ENCODE results near the gene CIZ1. TPM values are rescaled to one million over a fixed set of nuclear protein-coding genes. Genes with fewer than 3 reads are reported as not detected.

Gene CIZ1
- total and polyA plus RNA-seq, 10 of the 15 experiments (the other 5 are each of a cell fraction or from before 2014, with no cell fraction given), result 1.8 to 91.6 (median 35.4) TPM

GRCh38 chr9:128185979-128186965, 5.1 kb downstream of the CIZ1 start:
- intact Hi-C loops (cut with micrococcal nuclease; ENCODE audit: unreplicated experiment), result no loop called here
- in situ Hi-C loops (cut with MboI), result no loop called here
- Histone ChIP-seq H3K4me2 (ENCODE audit: control insufficient read depth, insufficient read depth) (no peak overlapping the region), H3K9me3 (replicated peaks; ENCODE audit: control insufficient read depth, insufficient read depth, low read length) (no peaks in the 10 kb centered on the region), H3K27ac (ENCODE audit: control insufficient read depth, insufficient read depth) (no peak overlapping the region), H3K79me2 (ENCODE audit: control insufficient read depth, insufficient read depth, low read length) (peaks cover 3% of the 10 kb centered on the region; the same call in 1 of the 2 replicates), H3K4me3 (no peak overlapping the region), H4K20me1 (ENCODE audit: control insufficient read depth, insufficient read depth) (no peaks in the 10 kb centered on the region), H3K36me3 (ENCODE audit: control insufficient read depth in 2 of 2, insufficient read depth in 2 of 2, low read length in 1 of 2) (no peaks in the 10 kb centered on the region; a peak in 2 of 4 replicates), H3K4me1 (ENCODE audit: control insufficient read depth, insufficient read depth, low read length) (peaks cover 8% of the 10 kb centered on the region), H3K9ac (ENCODE audit: control insufficient read depth, insufficient read depth, low read length) (no peak overlapping the region), H3K27me3 (replicated peaks in 1 of 2; ENCODE audit: control insufficient read depth in 2 of 2, insufficient read depth in 2 of 2, low read length in 1 of 2) (no peaks in the 10 kb centered on the region), H2AFZ (ENCODE audit: control insufficient read depth, low read depth, low read length) (no peak overlapping the region)
- RAD21 ChIA-PET (ENCODE audit: unreplicated experiment), result interaction anchor here (0.6 to 0.7 kb wide), 2 partner anchors 20 to 68 kb away, joined by 3 to 4 read pairs; no protein-coding TSS in a partner anchor
- FAIRE-seq, result no peak
- POLR2A ChIA-PET, result interaction anchor here (0.6 to 0.7 kb wide), 2 partner anchors 198 to 809 kb away, joined by 3 read pairs; no protein-coding TSS in a partner anchor
- SMC1A ChIA-PET (ENCODE audit: uncharacterized antibody, unreplicated experiment), result interaction anchor here (1.1 to 1.5 kb wide), 2 partner anchors 9 to 53 kb away, joined by 3 to 4 read pairs; no protein-coding TSS in a partner anchor
- no peak for ATAC-seq
- BruUV-seq (replicated peaks), result no TSS peak
- DNase-seq (ENCODE audit: low read depth, low spot score), result no peak
- WGBS (ENCODE audit: insufficient coverage, insufficient replicate concordance, low lambda C conversion rate, missing lambda C conversion rate), result 94% methylated on average over 11 of the region's 11 CpGs
- TF ChIP-seq, protein P1, sequence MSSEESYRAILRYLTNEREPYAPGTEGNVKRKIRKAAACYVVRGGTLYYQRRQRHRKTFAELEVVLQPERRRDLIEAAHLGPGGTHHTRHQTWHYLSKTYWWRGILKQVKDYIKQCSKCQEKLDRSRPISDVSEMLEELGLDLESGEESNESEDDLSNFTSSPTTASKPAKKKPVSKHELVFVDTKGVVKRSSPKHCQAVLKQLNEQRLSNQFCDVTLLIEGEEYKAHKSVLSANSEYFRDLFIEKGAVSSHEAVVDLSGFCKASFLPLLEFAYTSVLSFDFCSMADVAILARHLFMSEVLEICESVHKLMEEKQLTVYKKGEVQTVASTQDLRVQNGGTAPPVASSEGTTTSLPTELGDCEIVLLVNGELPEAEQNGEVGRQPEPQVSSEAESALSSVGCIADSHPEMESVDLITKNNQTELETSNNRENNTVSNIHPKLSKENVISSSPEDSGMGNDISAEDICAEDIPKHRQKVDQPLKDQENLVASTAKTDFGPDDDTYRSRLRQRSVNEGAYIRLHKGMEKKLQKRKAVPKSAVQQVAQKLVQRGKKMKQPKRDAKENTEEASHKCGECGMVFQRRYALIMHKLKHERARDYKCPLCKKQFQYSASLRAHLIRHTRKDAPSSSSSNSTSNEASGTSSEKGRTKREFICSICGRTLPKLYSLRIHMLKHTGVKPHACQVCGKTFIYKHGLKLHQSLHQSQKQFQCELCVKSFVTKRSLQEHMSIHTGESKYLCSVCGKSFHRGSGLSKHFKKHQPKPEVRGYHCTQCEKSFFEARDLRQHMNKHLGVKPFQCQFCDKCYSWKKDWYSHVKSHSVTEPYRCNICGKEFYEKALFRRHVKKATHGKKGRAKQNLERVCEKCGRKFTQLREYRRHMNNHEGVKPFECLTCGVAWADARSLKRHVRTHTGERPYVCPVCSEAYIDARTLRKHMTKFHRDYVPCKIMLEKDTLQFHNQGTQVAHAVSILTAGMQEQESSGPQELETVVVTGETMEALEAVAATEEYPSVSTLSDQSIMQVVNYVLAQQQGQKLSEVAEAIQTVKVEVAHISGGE (CRISPR knock-in tag; IDR thresholded peaks at IDR 0.05), result no peak
- TF ChIP-seq, protein P2, sequence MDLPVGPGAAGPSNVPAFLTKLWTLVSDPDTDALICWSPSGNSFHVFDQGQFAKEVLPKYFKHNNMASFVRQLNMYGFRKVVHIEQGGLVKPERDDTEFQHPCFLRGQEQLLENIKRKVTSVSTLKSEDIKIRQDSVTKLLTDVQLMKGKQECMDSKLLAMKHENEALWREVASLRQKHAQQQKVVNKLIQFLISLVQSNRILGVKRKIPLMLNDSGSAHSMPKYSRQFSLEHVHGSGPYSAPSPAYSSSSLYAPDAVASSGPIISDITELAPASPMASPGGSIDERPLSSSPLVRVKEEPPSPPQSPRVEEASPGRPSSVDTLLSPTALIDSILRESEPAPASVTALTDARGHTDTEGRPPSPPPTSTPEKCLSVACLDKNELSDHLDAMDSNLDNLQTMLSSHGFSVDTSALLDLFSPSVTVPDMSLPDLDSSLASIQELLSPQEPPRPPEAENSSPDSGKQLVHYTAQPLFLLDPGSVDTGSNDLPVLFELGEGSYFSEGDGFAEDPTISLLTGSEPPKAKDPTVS (IDR thresholded peaks at IDR 0.05; ENCODE audit: low read depth, low read length), result no peak
- CTCF ChIA-PET, result interaction anchor here (0.6 to 1.4 kb wide), 5 partner anchors 11 to 244 kb away, joined by 3 to 7 read pairs (median 4); no protein-coding TSS in a partner anchor
